Stimulated activated memory B cell treated with anti-CD40 and anti-IgM and Interleukin-4, amounts not matched to agents 10 μg/mL and 1 μg/mL and 100 μg/mL, for 72 hours (primary cell): ENCODE measurements around the gene NENF.
"Not testable (repeated sequence)": the region's sequence is repeated elsewhere in the genome, so short reads cannot be mapped to it uniquely, and the experiment has no call there.

Source experiments
- ATAC-seq: fragments of 150-1000 bp; cut with Tn5 transposase; 2 replicates; pipeline ENCODE4 v1.10.0; 2021
- H3K27ac Mint-ChIP-seq: one replicate; pipeline ENCODE4 v1.8.0; 2022; ENCODE audit warnings: mild to moderate bottlenecking, mixed read lengths
- H3K27me3 Mint-ChIP-seq: one replicate; pipeline ENCODE4 v1.8.0; 2022; ENCODE audit warnings: mixed read lengths
- H3K36me3 Mint-ChIP-seq: one replicate; pipeline ENCODE4 v1.8.0; 2022; ENCODE audit warnings: mixed read lengths
- H3K4me1 Mint-ChIP-seq: one replicate; pipeline ENCODE4 v1.8.0; 2022; ENCODE audit warnings: mixed read lengths
- H3K4me3 Mint-ChIP-seq: one replicate; pipeline ENCODE4 v1.8.0; 2022; ENCODE audit warnings: mild to moderate bottlenecking, moderate library complexity, mixed read lengths
- H3K9me3 Mint-ChIP-seq: one replicate; pipeline ENCODE4 v1.8.0; 2022; ENCODE audit warnings: mixed read lengths

Gene NENF

DNA sequence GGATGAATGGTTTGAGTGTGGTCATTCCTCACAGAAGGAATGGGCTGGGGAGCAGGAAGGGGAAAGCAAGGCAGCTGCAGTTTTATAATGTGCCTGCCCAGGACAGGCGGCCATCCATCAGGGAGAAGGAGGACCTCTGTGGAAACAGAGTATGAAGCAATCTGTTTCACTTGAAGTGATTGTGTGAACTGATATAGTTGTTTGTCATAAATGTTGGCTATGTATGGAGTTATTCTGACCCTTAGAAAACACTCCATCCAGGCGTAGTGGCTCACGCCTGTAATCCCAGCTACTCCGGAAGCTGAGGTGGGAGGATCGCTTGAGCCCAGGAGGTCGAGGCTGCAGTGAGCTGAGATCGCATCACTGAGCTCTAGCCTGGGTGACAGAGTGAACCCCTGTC is 46.5 kb downstream of the NENF start:
- peaks cover 10% of the 10 kb centered on the region for H3K4me1 Mint-ChIP-seq
- ATAC-seq, result no peak
- H3K9me3 Mint-ChIP-seq, result no peaks in the 10 kb centered on the region
- H3K27ac Mint-ChIP-seq, result no peak overlapping the region
- H3K4me3 Mint-ChIP-seq, result no peak overlapping the region
- no peaks in the 10 kb centered on the region for H3K36me3 Mint-ChIP-seq
- peaks cover 20% of the 10 kb centered on the region for H3K27me3 Mint-ChIP-seq

DNA sequence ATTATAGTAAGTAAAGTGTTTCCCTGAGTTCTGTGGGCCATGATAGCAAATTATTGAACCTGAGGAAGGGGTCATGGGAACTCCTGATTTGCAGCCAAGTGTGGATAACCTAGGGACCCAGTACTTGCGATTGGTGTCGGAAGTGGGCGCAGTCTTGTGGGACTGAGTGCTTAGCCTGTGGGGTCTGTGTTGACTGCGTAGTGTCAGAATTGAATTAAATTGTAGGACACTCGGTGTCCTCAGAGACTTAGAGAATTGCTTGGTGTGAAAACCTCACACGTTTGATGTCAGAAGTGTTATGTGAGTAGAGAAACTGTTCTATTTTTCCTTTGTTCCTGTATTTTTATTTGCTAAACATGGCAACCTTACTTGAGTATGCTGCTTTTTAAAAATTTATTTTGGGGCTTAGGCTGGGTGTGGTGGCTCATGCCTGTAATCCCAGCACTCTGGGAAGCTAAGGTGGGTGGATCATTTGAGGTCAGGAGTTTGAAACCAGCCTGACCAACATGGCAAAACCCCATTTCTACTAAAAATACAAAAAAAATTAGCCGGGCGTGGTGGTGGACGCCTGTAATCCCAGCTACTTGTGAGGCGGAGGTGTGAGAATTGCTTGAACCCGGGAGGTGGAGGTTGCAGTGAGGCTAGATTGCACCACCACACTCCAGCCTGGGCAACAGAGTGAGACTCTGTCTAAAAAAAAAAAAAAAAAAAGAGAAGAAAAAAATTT is 48.2 kb downstream of the NENF start:
- H3K4me3 Mint-ChIP-seq, ATAC-seq, H3K27ac Mint-ChIP-seq, H3K9me3 Mint-ChIP-seq, H3K36me3 Mint-ChIP-seq: not testable (repeated sequence)
- H3K27me3 Mint-ChIP-seq, result peaks cover 22% of the 10 kb centered on the region
- peaks cover 17% of the 10 kb centered on the region for H3K4me1 Mint-ChIP-seq

DNA sequence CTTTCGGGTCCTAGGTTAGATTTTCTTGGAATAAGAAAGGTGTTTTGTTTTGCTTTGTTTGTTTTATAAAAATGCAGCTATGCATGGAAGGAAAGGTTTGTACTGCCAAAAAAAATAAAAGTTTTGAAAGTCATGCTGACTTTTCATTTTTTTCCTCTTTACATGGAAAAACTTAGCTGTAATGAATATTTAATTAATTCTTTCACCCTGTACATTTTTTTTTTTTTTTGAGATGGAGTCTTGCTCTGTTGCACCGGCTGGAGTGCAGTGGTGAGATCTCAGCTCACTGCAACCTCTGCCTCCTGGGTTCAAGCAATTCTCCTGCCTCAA is 48.7 kb downstream of the NENF start:
- ATAC-seq, result no peak
- Mint-ChIP-seq H3K4me3 (no peak overlapping the region), H3K4me1 (peaks cover 22% of the 10 kb centered on the region), H3K9me3 (no peaks in the 10 kb centered on the region), H3K36me3 (no peaks in the 10 kb centered on the region), H3K27ac (no peak overlapping the region), H3K27me3 (peaks cover 22% of the 10 kb centered on the region)

DNA sequence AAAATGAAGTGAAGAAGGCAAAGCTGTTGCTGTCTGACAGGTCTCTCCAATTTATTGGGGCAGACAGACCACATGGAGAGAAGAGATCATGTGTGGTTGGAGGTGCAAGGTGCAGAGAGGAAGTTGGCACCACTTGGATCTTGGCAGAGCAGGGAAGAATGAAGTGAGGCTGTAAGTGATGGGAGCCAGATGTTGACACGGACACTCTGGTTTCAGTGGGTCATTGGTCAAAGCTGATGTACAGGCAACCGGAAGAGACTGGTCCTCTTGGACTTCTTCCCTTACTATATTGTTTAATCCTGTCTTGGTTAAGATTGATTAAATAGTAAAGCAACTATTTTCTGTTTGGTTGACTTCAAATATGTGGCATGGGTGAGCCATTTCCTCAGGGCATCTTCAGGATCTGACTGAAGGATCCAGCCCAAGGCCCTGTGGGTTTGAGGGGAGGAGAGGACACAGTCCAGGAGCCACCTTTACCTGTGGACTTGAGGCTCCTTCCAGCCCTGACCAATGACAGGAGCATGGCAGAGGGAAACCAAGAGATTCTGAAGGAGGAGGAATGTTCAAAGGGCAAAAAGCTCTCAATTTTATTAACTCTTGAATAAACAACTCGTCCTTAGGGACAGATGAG is 49.4 kb downstream of the NENF start:
- Mint-ChIP-seq H3K9me3 (no peaks in the 10 kb centered on the region), H3K27me3 (peaks cover 22% of the 10 kb centered on the region), H3K36me3 (no peaks in the 10 kb centered on the region), H3K27ac (no peak overlapping the region), H3K4me3 (no peak overlapping the region), H3K4me1 (peaks cover 16% of the 10 kb centered on the region)
- no peak for ATAC-seq

- Mint-ChIP-seq H3K36me3 (no peaks in the 10 kb centered on the region), H3K27me3 (peaks cover 22% of the 10 kb centered on the region), H3K9me3 (no peaks in the 10 kb centered on the region), H3K4me1 (peaks cover 12% of the 10 kb centered on the region), H3K27ac (no peak overlapping the region), H3K4me3 (no peak overlapping the region)
- ATAC-seq, result no peak
Observed at GRCh38 chr1:212482637-212483441, 50.1 kb downstream of the NENF start.

DNA sequence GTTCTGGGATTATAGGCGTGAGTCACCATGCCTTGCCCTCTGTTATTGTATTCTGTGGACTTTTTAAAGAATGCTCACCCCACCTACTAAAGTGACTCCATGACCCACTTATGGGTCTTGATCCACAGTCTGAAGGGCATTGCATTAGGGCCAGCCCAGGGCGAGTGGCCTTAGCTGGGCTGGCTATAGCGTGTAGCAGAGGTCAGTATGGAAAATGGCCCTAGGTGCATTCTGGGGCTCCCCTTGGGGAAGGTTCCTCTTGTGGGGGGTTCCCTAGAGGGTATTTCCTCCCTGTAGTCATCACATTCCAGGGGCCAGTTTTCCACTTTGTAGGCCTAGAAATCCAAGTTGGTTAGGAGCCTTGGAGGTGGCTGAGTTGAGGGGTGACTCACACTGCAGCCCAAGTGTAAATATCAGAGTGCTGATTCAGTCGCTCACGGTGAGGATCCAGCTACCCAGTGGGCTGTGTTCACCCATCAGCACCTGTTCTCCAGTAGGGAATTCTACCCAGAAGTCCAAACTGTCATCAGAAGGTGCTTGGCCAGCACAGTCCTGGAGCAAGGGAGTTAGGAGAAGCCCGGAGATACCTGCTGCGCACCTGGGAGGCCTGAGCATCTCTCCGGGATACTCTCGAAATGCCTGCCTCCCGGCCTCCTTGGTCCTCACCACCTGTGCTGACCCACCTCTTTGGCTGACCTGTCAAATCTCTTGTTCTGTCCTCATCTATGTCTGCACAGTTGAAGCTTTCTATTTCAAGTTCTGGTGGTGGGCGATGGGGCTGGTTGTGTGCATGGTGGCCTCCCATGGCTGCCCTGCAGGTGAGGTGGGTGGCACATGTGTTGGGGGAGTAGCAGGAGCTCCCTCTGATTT is 52.2 kb downstream of the NENF start:
- no peak overlapping the region for H3K4me3 Mint-ChIP-seq
- no peak overlapping the region for H3K27ac Mint-ChIP-seq

GRCh38 chr1:212485571-212485912 is 52.8 kb downstream of the NENF start:
- Mint-ChIP-seq H3K27me3 (peaks cover 10% of the 10 kb centered on the region), H3K4me1 (peaks cover 12% of the 10 kb centered on the region), H3K9me3 (no peaks in the 10 kb centered on the region), H3K4me3 (no peak overlapping the region), H3K36me3 (no peaks in the 10 kb centered on the region), H3K27ac (peak overlapping the region; percentile 17)
- no peak for ATAC-seq

More for the DNA sequence above, 52.2 kb downstream of the NENF start:
- Mint-ChIP-seq H3K36me3 (no peaks in the 10 kb centered on the region), H3K27me3 (peaks cover 10% of the 10 kb centered on the region), H3K4me1 (peaks cover 12% of the 10 kb centered on the region), H3K9me3 (no peaks in the 10 kb centered on the region)
- ATAC-seq, result no peak

- Mint-ChIP-seq H3K27ac (peak overlapping the region; percentile 17), H3K36me3 (no peaks in the 10 kb centered on the region), H3K27me3 (peaks cover 10% of the 10 kb centered on the region), H3K9me3 (no peaks in the 10 kb centered on the region), H3K4me1 (peaks cover 12% of the 10 kb centered on the region), H3K4me3 (no peak overlapping the region)
- ATAC-seq, result peak; percentile 75
Observed at GRCh38 chr1:212485913-212486618, 53.3 kb downstream of the NENF start.

DNA sequence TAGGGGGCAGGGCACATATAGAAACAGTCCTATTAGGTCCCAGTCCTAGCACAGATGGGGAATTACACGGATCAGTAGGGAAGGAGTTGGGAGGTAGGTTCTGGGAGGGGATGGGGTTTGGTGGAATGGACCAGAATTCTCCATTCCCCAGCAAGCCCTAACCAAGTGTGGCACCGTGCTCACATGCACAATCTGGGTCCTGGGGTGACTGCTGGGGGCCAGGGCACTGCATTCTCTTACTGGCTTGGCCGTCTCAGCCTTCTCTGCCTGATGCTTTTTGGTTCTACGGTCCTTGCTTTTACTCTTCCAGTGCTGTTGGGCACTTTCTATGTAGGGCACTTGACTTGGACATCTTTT is 53.9 kb downstream of the NENF start:
- Mint-ChIP-seq H3K4me1 (peaks cover 12% of the 10 kb centered on the region), H3K27ac (peak overlapping the region; percentile 17), H3K4me3 (no peak overlapping the region), H3K36me3 (no peaks in the 10 kb centered on the region), H3K9me3 (no peaks in the 10 kb centered on the region), H3K27me3 (peaks cover 10% of the 10 kb centered on the region)
- ATAC-seq, result no peak

- Mint-ChIP-seq H3K9me3 (no peaks in the 10 kb centered on the region), H3K27ac (no peak overlapping the region)
Observed at GRCh38 chr1:212487286-212487685, 54.6 kb downstream of the NENF start.

DNA sequence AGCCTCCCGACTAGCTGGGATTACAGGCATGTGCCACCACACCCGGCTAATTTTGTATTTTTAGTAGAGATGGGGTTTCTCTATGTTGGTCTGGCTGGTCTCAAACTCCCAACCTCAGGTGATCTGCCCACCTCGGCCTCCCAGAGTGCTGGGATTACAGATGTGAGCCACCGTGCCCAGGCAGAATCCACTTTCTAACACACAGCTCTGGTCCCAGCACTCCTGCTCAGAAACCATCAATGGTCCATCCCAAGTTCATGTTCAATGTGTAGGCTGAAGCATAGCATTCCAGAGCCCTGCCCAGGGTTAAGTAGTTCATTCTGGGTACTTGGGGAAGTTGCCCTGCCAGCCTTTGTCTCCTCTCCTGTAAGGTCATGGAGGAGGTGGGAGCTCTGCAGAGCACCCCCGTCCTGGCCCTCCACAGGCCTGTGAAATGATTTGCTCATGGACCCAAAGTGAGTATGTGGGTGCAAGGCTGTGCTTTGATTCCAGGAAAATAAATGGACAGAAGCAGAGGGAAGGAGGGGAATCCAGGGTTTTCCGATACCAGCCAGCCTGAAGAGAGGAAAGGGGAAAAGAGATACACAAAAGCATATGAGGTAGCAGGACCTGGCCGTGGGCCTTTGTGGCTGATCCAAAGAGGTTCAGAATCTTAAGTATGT is 55.2 kb downstream of the NENF start:
- ATAC-seq, result no peak
- no peaks in the 10 kb centered on the region for H3K36me3 Mint-ChIP-seq
- H3K9me3 Mint-ChIP-seq, result no peaks in the 10 kb centered on the region
- peaks cover 10% of the 10 kb centered on the region for H3K27me3 Mint-ChIP-seq
- H3K4me3 Mint-ChIP-seq, result no peak overlapping the region
- H3K27ac Mint-ChIP-seq, result no peak overlapping the region
- H3K4me1 Mint-ChIP-seq, result peaks cover 12% of the 10 kb centered on the region

More at GRCh38 chr1:212487286-212487685, 54.6 kb downstream of the NENF start:
- Mint-ChIP-seq H3K4me1 (peaks cover 12% of the 10 kb centered on the region), H3K36me3 (no peaks in the 10 kb centered on the region), H3K4me3 (no peak overlapping the region), H3K27me3 (peaks cover 10% of the 10 kb centered on the region)
- no peak for ATAC-seq

GRCh38 chr1:212488436-212489283 is 55.9 kb downstream of the NENF start:
- Mint-ChIP-seq H3K27ac (no peak overlapping the region), H3K36me3 (no peaks in the 10 kb centered on the region), H3K4me3 (no peak overlapping the region), H3K27me3 (peaks cover 8% of the 10 kb centered on the region), H3K9me3 (no peaks in the 10 kb centered on the region), H3K4me1 (peaks cover 12% of the 10 kb centered on the region)
- ATAC-seq, result peak; percentile 67

DNA sequence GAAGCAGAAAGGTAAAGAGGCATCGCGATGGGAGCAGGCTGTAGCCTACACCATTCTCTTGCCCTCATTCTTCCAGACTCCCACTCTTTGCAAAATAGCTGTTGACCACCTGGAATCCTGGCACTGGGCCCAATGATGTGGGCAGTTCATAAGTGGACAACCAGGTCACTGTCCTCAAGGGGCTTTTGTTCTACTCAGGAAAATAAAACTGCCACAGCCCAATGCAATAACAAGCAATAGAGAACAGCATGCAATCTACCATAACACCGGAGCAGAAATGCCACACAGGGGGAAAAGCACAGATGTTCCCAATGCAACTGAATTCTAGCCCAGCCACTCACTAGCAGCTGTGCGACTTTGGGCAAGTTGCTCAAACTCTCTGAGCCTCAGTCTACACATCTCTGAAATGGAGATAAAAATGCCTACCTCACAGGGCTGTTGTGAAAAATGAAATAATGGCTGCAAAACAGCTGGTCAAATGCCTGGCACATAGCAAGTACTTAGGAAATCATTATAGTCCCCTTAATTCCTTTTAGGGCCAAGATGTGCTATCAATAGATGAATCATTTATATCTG is 56.7 kb downstream of the NENF start:
- peaks cover under 1% of the 10 kb centered on the region for H3K27me3 Mint-ChIP-seq
- no peaks in the 10 kb centered on the region for H3K36me3 Mint-ChIP-seq
- H3K9me3 Mint-ChIP-seq, result no peaks in the 10 kb centered on the region
- no peak for ATAC-seq
- H3K4me3 Mint-ChIP-seq, result no peak overlapping the region
- no peak overlapping the region for H3K27ac Mint-ChIP-seq
- H3K4me1 Mint-ChIP-seq, result peaks cover 12% of the 10 kb centered on the region
